Effector memory CD4-positive, alpha-beta T cell (primary cell): ENCODE results near the gene SELPLG.
"Not testable (repeated sequence)": the region's sequence is repeated elsewhere in the genome, so short reads cannot be mapped to it uniquely, and the experiment has no call there.

ENCODE experiments used
- DNase-seq, 3 donors: peaks; one replicate each; pipeline ENCODE4 v3.0.0-alpha.2; 2020
- H3K27ac ChIP-seq: 2 replicates; pipeline ENCODE4 v1.7.0; 2013; ENCODE audit warnings: mild to moderate bottlenecking, low read length, moderate library complexity; ENCODE audit not compliant: insufficient read depth, poor library complexity, severe bottlenecking
- H3K27me3 ChIP-seq: replicated peaks from 2 replicates; pipeline ENCODE4 v1.7.0; 2013; ENCODE audit warnings: mild to moderate bottlenecking, low read length; ENCODE audit not compliant: insufficient read depth, control insufficient read depth, poor library complexity, severe bottlenecking
- H3K36me3 ChIP-seq: 2 replicates; pipeline ENCODE4 v1.7.0; 2013; ENCODE audit warnings: mild to moderate bottlenecking, low read length, moderate library complexity; ENCODE audit not compliant: control insufficient read depth, insufficient read depth
- H3K4me1 ChIP-seq: 2 replicates; pipeline ENCODE4 v1.7.0; 2013; ENCODE audit warnings: low read length, mild to moderate bottlenecking; ENCODE audit not compliant: control insufficient read depth, insufficient read depth, poor library complexity, severe bottlenecking
- H3K4me3 ChIP-seq: 2 replicates; pipeline ENCODE4 v1.7.0; 2013; ENCODE audit warnings: low read length, low read depth, mild to moderate bottlenecking; ENCODE audit not compliant: insufficient read depth, poor library complexity, severe bottlenecking
- H3K9me3 ChIP-seq: 2 replicates; pipeline ENCODE4 v1.7.0; 2013; ENCODE audit warnings: mild to moderate bottlenecking, low read length, moderate library complexity; ENCODE audit not compliant: control insufficient read depth

Gene SELPLG

DNA sequence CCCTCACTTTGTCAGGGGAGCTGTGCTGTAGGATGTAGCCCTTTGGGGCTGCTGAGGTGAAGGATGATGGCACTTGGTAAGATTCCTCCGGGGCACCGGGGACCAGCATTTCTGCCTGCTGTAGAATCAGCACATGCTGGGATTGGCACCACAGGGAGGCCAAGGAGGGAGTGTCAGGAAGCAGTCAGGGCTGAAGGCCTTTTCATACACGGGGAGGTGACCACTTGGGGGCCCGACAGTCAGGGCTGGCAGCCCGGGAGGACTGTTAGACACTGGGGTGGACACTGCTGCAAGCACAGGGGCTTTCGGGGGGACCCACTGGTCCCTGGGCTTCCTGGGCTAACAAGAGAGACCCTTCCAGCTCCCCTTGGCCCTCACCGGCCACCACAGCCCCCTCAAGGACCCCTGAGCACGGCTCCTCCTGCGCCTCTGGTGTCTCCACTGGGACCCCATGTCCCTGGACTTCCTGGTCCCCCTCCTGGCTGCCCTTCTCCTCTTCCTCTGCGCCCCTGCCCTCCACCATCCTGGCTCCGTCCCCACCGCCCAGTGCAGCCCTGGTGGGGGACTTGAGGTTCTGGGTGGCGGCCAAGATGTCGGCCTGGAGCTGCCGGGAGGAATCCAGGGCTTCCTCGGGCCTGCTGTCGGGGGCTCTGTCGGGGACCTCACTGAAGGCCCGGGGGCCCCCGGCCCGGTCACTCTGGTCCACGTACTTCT lies 42.3 kb downstream of the SELPLG start:
- H3K36me3 ChIP-seq, result no peaks in the 10 kb centered on the region
- no peaks in the 10 kb centered on the region for H3K4me1 ChIP-seq
- no peaks in the 10 kb centered on the region for H3K27me3 ChIP-seq
- H3K27ac ChIP-seq, result no peak overlapping the region
- H3K9me3 ChIP-seq, result no peaks in the 10 kb centered on the region
- H3K4me3 ChIP-seq, result no peak overlapping the region
- no peak for DNase-seq

DNA sequence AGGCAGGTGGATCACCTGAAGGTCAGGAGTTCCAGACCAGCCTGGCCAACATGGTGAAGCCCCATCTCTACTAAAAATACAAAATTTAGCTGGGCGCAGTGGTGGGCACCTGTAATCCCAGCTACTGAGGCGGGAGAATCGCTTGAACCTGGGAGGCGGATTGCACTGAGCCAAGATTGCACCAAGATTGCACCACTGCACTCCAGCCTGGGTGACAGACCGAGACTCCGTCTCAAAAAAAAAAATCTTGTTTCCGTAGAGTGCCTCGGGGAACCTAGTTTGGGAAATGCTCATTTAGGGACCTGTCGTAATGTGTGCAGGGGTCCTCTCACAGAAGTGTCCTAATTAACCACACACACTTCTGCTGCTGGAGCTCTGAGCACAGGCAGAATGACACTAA lies 43.2 kb downstream of the SELPLG start:
- H3K9me3 ChIP-seq, H3K36me3 ChIP-seq, H3K27me3 ChIP-seq, H3K4me3 ChIP-seq, DNase-seq, H3K4me1 ChIP-seq, H3K27ac ChIP-seq: not testable (repeated sequence)

- Histone ChIP-seq H3K4me1 (no peaks in the 10 kb centered on the region), H3K27me3 (no peaks in the 10 kb centered on the region), H3K27ac (no peak overlapping the region), H3K36me3 (no peaks in the 10 kb centered on the region), H3K9me3 (no peaks in the 10 kb centered on the region), H3K4me3 (no peak overlapping the region)
- no peak for DNase-seq
Observed at GRCh38 chr12:108589840-108590229, 43.9 kb downstream of the SELPLG start.

GRCh38 chr12:108589028-108589839 lies 44.5 kb downstream of the SELPLG start:
- Histone ChIP-seq H3K27me3 (no peaks in the 10 kb centered on the region), H3K4me1 (no peaks in the 10 kb centered on the region)

GRCh38 chr12:108587826-108588225 lies 45.9 kb downstream of the SELPLG start:
- no peak overlapping the region for H3K4me3 ChIP-seq
- DNase-seq, result no peak
- H3K27me3 ChIP-seq, result no peaks in the 10 kb centered on the region
- no peaks in the 10 kb centered on the region for H3K36me3 ChIP-seq
- no peaks in the 10 kb centered on the region for H3K9me3 ChIP-seq
- no peak overlapping the region for H3K27ac ChIP-seq
- H3K4me1 ChIP-seq, result no peaks in the 10 kb centered on the region

More at GRCh38 chr12:108589028-108589839, 44.5 kb downstream of the SELPLG start:
- no peak overlapping the region for H3K4me3 ChIP-seq
- no peak for DNase-seq
- no peaks in the 10 kb centered on the region for H3K36me3 ChIP-seq
- no peak overlapping the region for H3K27ac ChIP-seq
- H3K9me3 ChIP-seq, result no peaks in the 10 kb centered on the region

- Histone ChIP-seq H3K9me3 (no peaks in the 10 kb centered on the region), H3K27ac (no peak overlapping the region), H3K27me3 (no peaks in the 10 kb centered on the region), H3K4me3 (no peak overlapping the region), H3K36me3 (no peaks in the 10 kb centered on the region), H3K4me1 (no peaks in the 10 kb centered on the region)
- no peak for DNase-seq
Observed at GRCh38 chr12:108586306-108586705, 47.4 kb downstream of the SELPLG start.

- Histone ChIP-seq H3K4me1 (no peaks in the 10 kb centered on the region), H3K27ac (no peak overlapping the region), H3K9me3 (no peaks in the 10 kb centered on the region), H3K4me3 (no peak overlapping the region), H3K36me3 (no peaks in the 10 kb centered on the region), H3K27me3 (no peaks in the 10 kb centered on the region)
- no peak for DNase-seq
Observed at GRCh38 chr12:108585864-108586263, 47.8 kb downstream of the SELPLG start.

- Histone ChIP-seq H3K27ac (no peak overlapping the region), H3K4me3 (no peak overlapping the region), H3K27me3 (no peaks in the 10 kb centered on the region), H3K36me3 (no peaks in the 10 kb centered on the region), H3K4me1 (no peaks in the 10 kb centered on the region), H3K9me3 (no peaks in the 10 kb centered on the region)
- DNase-seq, result no peak
Observed at GRCh38 chr12:108584456-108585065, 49.1 kb downstream of the SELPLG start.

DNA sequence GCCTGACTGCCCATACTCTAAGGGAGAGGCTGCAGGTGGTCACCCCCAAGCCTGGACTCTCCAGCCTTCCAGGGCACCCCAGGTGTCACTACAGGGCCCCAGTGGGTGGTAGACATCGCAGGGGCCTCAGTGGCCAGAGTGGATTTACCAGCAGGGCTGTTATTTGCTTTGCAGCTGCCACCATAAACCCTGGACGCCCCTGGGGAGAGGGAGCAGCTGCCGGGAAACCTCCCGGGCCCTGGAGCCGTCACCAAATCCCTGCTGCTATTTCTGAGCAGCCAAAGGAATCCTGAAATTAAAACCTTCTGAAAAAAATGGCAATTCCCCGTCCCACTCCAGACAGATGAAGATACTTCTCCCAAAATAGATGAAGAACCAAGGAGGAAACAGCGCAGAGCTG lies 49.7 kb downstream of the SELPLG start:
- Histone ChIP-seq H3K27ac (no peak overlapping the region), H3K9me3 (no peaks in the 10 kb centered on the region), H3K4me3 (no peak overlapping the region), H3K4me1 (no peaks in the 10 kb centered on the region), H3K36me3 (no peaks in the 10 kb centered on the region), H3K27me3 (no peaks in the 10 kb centered on the region)
- no peak for DNase-seq
